SU-DHL-6 (cell line): ENCODE results near the gene SHISAL1.

Source experiments
- H2AFZ ChIP-seq: fragments of 200-600 bp; sonication (generic); 2 replicates; pipeline ENCODE4 v1.6.1; 2014; ENCODE audit warnings: low read depth, mild to moderate bottlenecking, moderate library complexity, mixed read lengths, antibody characterized with exemption, low read length; ENCODE audit not compliant: severe bottlenecking
- H3F3A ChIP-seq: fragments of 200-600 bp; shearing (Covaris generic); 2 replicates; pipeline ENCODE4 v1.6.0; 2016; ENCODE audit warnings: antibody characterized with exemption, mild to moderate bottlenecking; ENCODE audit not compliant: insufficient read depth
- H3K27ac ChIP-seq: fragments of 200-600 bp; sonication (generic); 2 replicates; pipeline ENCODE4 v1.5.1; 2016; ENCODE audit warnings: low read depth, mild to moderate bottlenecking, low read length, moderate library complexity, mixed read lengths
- H3K27me3 ChIP-seq: fragments of 200-600 bp; sonication (generic), shearing (Covaris generic); 2 replicates; pipeline ENCODE4 v1.6.0; 2014; ENCODE audit warnings: mild to moderate bottlenecking, low read length
- H3K36me3 ChIP-seq: fragments of 200-600 bp; sonication (generic); 2 replicates; pipeline ENCODE4 v1.6.1; 2014; ENCODE audit warnings: mild to moderate bottlenecking, low read length, mixed read lengths
- H3K4me2 ChIP-seq: fragments of 300-600, 200-600 bp; shearing (Covaris generic), sonication (generic); 2 replicates; pipeline ENCODE4 v1.6.0; 2014; ENCODE audit warnings: low read length, low read depth, mild to moderate bottlenecking; ENCODE audit not compliant: poor library complexity, severe bottlenecking
- H3K4me3 ChIP-seq: fragments of 200-600 bp; sonication (generic); 2 replicates; pipeline ENCODE4 v1.5.1; 2014; ENCODE audit warnings: antibody characterized with exemption, low read length, mild to moderate bottlenecking, mixed read lengths; ENCODE audit not compliant: insufficient read depth, poor library complexity, severe bottlenecking
- H3K79me2 ChIP-seq: fragments of 200-600 bp; sonication (generic); 2 replicates; pipeline ENCODE4 v1.6.1; 2014; ENCODE audit warnings: mild to moderate bottlenecking, low read length, moderate library complexity; ENCODE audit not compliant: insufficient read depth
- H3K9ac ChIP-seq: fragments of 200-600 bp; sonication (generic); 2 replicates; pipeline ENCODE4 v1.7.0; 2014; ENCODE audit warnings: mild to moderate bottlenecking, low read length
- H3K9me2 ChIP-seq: fragments of 200-600 bp; sonication (generic); replicated peaks from 2 replicates; pipeline ENCODE4 v1.6.1; 2014; ENCODE audit warnings: low read length; ENCODE audit not compliant: insufficient read depth
- H3K9me3 ChIP-seq: fragments of 200-600 bp; sonication (generic); 2 replicates; pipeline ENCODE4 v1.6.1; 2014; ENCODE audit warnings: low read length, mixed read lengths; ENCODE audit not compliant: insufficient read depth
- H4K20me1 ChIP-seq: fragments of 200-600 bp; sonication (generic); 2 replicates; pipeline ENCODE4 v1.6.1; 2014; ENCODE audit warnings: low read depth, mild to moderate bottlenecking, antibody characterized with exemption, low read length, moderate library complexity, mixed read lengths
- CTCF ChIP-seq: fragments of 200-600 bp; sonication (generic); IDR thresholded peaks from one replicate; pipeline ENCODE4 v1.5.1; 2017; ENCODE audit warnings: antibody characterized with exemption, mild to moderate bottlenecking, low read length, moderate library complexity; ENCODE audit not compliant: insufficient read depth, poor library complexity, severe bottlenecking
- EZH2phosphoT487 ChIP-seq: fragments of 200-600 bp; sonication (generic), shearing (Covaris generic); conservative IDR thresholded peaks from 2 replicates; pipeline ENCODE4 v1.6.1; 2018; ENCODE audit warnings: mild to moderate bottlenecking, antibody characterized with exemption, low read length, moderate library complexity, mixed read lengths

The SHISAL1 gene

GRCh38 chr22:44319685-44320084, 6.9 kb upstream of the SHISAL1 start:
- H3K9ac ChIP-seq = no peak overlapping the region

GRCh38 chr22:44318751-44319150, 6.0 kb upstream of the SHISAL1 start:
- TF ChIP-seq EZH2phosphoT487 (no peak), CTCF (no peak)

More at GRCh38 chr22:44319685-44320084, 6.9 kb upstream of the SHISAL1 start:
- no peak overlapping the region for H3K4me3 ChIP-seq
- H2AFZ ChIP-seq = no peak overlapping the region
- no peak overlapping the region for H3K4me2 ChIP-seq
- no peaks in the 10 kb centered on the region for H3F3A ChIP-seq
- H3K36me3 ChIP-seq = no peaks in the 10 kb centered on the region
- H3K27me3 ChIP-seq = no peaks in the 10 kb centered on the region
- TF ChIP-seq CTCF = no peak
- no peak for TF ChIP-seq EZH2phosphoT487
- no peak overlapping the region for H3K27ac ChIP-seq
- no peaks in the 10 kb centered on the region for H3K9me3 ChIP-seq
- no peaks in the 10 kb centered on the region for H3K79me2 ChIP-seq
- no peaks in the 10 kb centered on the region for H3K9me2 ChIP-seq
- no peaks in the 10 kb centered on the region for H4K20me1 ChIP-seq

GRCh38 chr22:44317886-44318637, 5.3 kb upstream of the SHISAL1 start:
- Histone ChIP-seq H4K20me1 (no peaks in the 10 kb centered on the region), H2AFZ (no peak overlapping the region), H3K9me2 (no peaks in the 10 kb centered on the region), H3K27ac (no peak overlapping the region), H3K9me3 (no peaks in the 10 kb centered on the region), H3K9ac (no peak overlapping the region), H3K4me2 (no peak overlapping the region), H3K27me3 (no peaks in the 10 kb centered on the region), H3F3A (no peaks in the 10 kb centered on the region), H3K36me3 (no peaks in the 10 kb centered on the region), H3K79me2 (no peaks in the 10 kb centered on the region), H3K4me3 (no peak overlapping the region)
- no peak for TF ChIP-seq CTCF

More at GRCh38 chr22:44318751-44319150, 6.0 kb upstream of the SHISAL1 start:
- Histone ChIP-seq H2AFZ (no peak overlapping the region), H3K27me3 (no peaks in the 10 kb centered on the region), H3K9me3 (no peaks in the 10 kb centered on the region), H3K27ac (no peak overlapping the region), H3K9me2 (no peaks in the 10 kb centered on the region), H3K4me3 (no peak overlapping the region), H3K79me2 (no peaks in the 10 kb centered on the region), H4K20me1 (no peaks in the 10 kb centered on the region), H3K36me3 (no peaks in the 10 kb centered on the region), H3K9ac (no peak overlapping the region), H3F3A (no peaks in the 10 kb centered on the region), H3K4me2 (no peak overlapping the region)
